Tibial nerve (tissue), 3 donors: ENCODE results near the gene LRBA.

Experiments used
- CTCF ChIP-seq, 5 experiments: fragments of 200-600 bp in 3 of 5; fragments of 450-650 bp in 2 of 5; sonication (generic) in 3 of 5; IDR thresholded peaks; one replicate each; pipeline ENCODE4 v1.5.1; 2016 to 2019; ENCODE audit warnings: antibody characterized with exemption in 5 of 5, mild to moderate bottlenecking in 3 of 5, moderate library complexity in 2 of 5
- POLR2A ChIP-seq, 2 donors: fragments of 450-650 bp; IDR thresholded peaks; one replicate each; pipeline ENCODE4 v1.6.1; 2017; ENCODE audit warnings: antibody characterized with exemption in 2 of 2, mild to moderate bottlenecking in 2 of 2, moderate library complexity in 2 of 2

GRCh38 chr4:150600812-150601445 lies 414.2 kb downstream of the LRBA start:
- TF ChIP-seq CTCF (IDR thresholded peaks at IDR 0.05), result no peak
- no peak for TF ChIP-seq POLR2A (IDR thresholded peaks at IDR 0.05)
